CD4-positive, alpha-beta T cell treated with Interleukin-15 for 1 hour (primary cell): ENCODE results near the gene CCL18.
"Not testable (repeated sequence)": the region's sequence is repeated elsewhere in the genome, so short reads cannot be mapped to it uniquely, and the experiment has no call there.

Experiments used
- DNase-seq: peaks from one replicate; pipeline ENCODE4 v3.0.0-alpha.2; 2020

The CCL18 gene

GRCh38 chr17:36072431-36073121 lies 8.5 kb downstream of the CCL18 start:
- peak; percentile 67 for DNase-seq

GRCh38 chr17:36074365-36074764 lies 10.3 kb downstream of the CCL18 start:
- DNase-seq: no peak

GRCh38 chr17:36081681-36082471 lies 17.8 kb downstream of the CCL18 start:
- not testable (repeated sequence) for DNase-seq

GRCh38 chr17:36082482-36083120 lies 18.5 kb downstream of the CCL18 start:
- DNase-seq: peak; percentile 85

GRCh38 chr17:36083691-36084090 lies 19.6 kb downstream of the CCL18 start:
- not testable (repeated sequence) for DNase-seq

GRCh38 chr17:36085765-36086164 lies 21.7 kb downstream of the CCL18 start:
- peak; percentile 49 for DNase-seq

GRCh38 chr17:36086791-36087190 lies 22.7 kb downstream of the CCL18 start:
- no peak for DNase-seq

GRCh38 chr17:36087471-36087870 lies 23.4 kb downstream of the CCL18 start:
- not testable (repeated sequence) for DNase-seq

- DNase-seq: not testable (repeated sequence)
These were observed 24.0 kb downstream of the CCL18 start for GRCh38 chr17:36087897-36088572.

- no peak for DNase-seq
These were observed 24.7 kb downstream of the CCL18 start for GRCh38 chr17:36088670-36089338.

- no peak for DNase-seq
These were observed 25.3 kb downstream of the CCL18 start for GRCh38 chr17:36089339-36089865.

GRCh38 chr17:36089888-36090836 lies 26.1 kb downstream of the CCL18 start, which contains the start of gene CCL3:
CCL3 (minus strand) TSS chr17:36090143; CDS start chr17:36090058, 85 bp downstream.
- DNase-seq: peak; percentile 82

- peak; percentile 50 for DNase-seq
These were observed 28.2 kb downstream of the CCL18 start for GRCh38 chr17:36092230-36092629.

GRCh38 chr17:36092715-36093114 lies 28.6 kb downstream of the CCL18 start:
- not testable (repeated sequence) for DNase-seq

- no peak for DNase-seq
These were observed 30.2 kb downstream of the CCL18 start for GRCh38 chr17:36094232-36094631.

GRCh38 chr17:36094746-36095145 lies 30.7 kb downstream of the CCL18 start:
- no peak for DNase-seq

GRCh38 chr17:36095992-36096391 lies 31.9 kb downstream of the CCL18 start:
- DNase-seq: no peak

GRCh38 chr17:36099004-36099403 lies 34.9 kb downstream of the CCL18 start:
- DNase-seq: not testable (repeated sequence)

- peak; percentile 81 for DNase-seq
These were observed 39.4 kb downstream of the CCL18 start, which contains the start of gene CCL4 for GRCh38 chr17:36103401-36103975. CCL4 (plus strand) TSS chr17:36103827; CDS start chr17:36103906, 79 bp downstream.

GRCh38 chr17:36104246-36104645 lies 40.2 kb downstream of the CCL18 start:
- not testable (repeated sequence) for DNase-seq
